Body of pancreas (tissue), 4 donors: Measurements from ENCODE around the gene TEAD1.

Source experiments
- CTCF ChIP-seq, 7 experiments: fragments of 450-650 bp in 4 of 7; fragments of 200-600 bp in 3 of 7; sonication (generic) in 3 of 7; IDR thresholded peaks; one replicate each; pipeline ENCODE4 v1.5.1; 2016 to 2019; ENCODE audit warnings: antibody characterized with exemption in 7 of 7
- POLR2A ChIP-seq, 3 donors: fragments of 450-650 bp; IDR thresholded peaks; one replicate each; pipeline ENCODE4 v1.6.1; 2016; ENCODE audit warnings: antibody characterized with exemption in 3 of 3, mild to moderate bottlenecking in 2 of 3

GRCh38 chr11:12768726-12769673 is 94.8 kb downstream of the TEAD1 start:
- TF ChIP-seq CTCF (IDR thresholded peaks at IDR 0.05) (no peak), POLR2A (IDR thresholded peaks at IDR 0.05) (no peak)
